DMS153 (cell line): ENCODE measurements around the gene GOLGA8H.
"Not testable (repeated sequence)": the region's sequence is repeated elsewhere in the genome, so short reads cannot be mapped to it uniquely, and the experiment has no call there.

Experiments
- DNase-seq: peaks from one replicate; lab custom pipeline; 2025; lab: John Stamatoyannopoulos, UW

The GOLGA8H gene

GRCh38 chr15:30603796-30604195 lies at the start of gene GOLGA8H:
GOLGA8H (plus strand) TSS chr15:30604028; CDS start chr15:30604126, 98 bp downstream.
- DNase-seq = not testable (repeated sequence)

- not testable (repeated sequence) for DNase-seq
These were observed 36.9 kb upstream of the GOLGA8H start for GRCh38 chr15:30566949-30567348.

DNA sequence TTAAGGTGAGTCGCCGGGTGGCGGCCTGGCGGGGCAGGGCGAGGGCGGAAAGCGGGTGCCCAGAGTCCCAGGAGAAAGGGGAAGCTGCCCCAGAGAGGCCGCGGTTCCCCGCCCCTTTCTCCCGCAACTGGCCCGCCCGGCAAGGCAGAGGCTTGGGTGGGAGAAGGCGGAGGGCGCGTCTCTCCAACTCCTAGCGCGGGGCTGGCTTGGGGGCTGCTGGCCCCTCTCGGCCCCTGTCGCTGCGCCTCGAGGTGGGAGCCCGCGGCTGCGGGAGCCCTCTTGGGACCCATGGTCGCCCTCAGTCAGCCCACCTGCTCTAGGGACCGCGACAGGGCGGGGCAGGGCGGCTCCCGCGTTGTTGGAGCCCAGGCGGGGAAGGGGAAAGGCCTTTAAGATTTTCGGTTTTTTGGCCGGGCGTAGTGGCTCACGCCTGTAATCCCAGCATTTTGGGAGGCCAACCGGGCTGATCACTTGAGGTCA lies 30.8 kb upstream of the GOLGA8H start:
- not testable (repeated sequence) for DNase-seq

GRCh38 chr15:30579394-30579970 lies 24.3 kb upstream of the GOLGA8H start:
- not testable (repeated sequence) for DNase-seq

DNA sequence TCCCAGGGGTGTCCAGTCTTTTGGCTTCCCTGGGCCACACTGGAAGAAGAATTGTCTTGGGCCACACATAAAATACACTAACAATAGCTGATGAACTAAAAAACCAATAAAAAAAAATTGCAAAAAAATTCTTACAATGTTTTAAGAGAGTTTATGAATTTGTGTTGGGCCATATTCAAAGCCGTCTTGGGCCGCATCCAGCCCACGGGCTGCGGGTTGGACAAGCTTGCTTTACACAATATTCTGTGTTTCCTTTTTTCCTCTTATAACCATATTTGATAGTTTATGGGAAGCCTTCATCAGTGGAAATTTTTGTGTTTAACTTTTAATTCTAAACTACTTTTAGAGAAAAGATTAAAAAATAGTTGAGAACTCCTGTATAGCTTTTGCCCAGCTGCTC lies 23.1 kb upstream of the GOLGA8H start:
- not testable (repeated sequence) for DNase-seq

- DNase-seq = not testable (repeated sequence)
These were observed 4.9 kb upstream of the GOLGA8H start for GRCh38 chr15:30598953-30599352.

DNA sequence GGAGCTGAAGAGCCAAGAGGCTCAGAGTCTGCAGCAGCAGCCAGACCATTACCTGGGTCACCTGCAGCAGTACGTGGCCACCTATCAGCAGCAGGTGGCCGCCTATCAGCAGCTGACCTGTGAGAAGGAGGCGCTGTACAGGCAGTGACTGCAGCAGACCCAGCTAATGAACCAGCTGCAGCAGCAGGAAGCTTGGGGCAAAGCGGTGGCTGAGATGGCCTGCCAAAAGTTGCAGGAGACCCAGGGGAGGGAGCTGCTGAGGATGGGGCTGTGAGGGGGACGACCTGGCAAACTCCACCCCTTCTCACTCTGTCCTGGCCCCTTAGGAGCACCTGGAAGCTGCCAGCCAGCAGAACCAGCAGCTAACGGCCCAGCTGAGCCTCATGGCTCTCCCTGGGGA lies 8.4 kb downstream of the GOLGA8H start:
- DNase-seq = not testable (repeated sequence)

- not testable (repeated sequence) for DNase-seq
These were observed 17.5 kb downstream of the GOLGA8H start for GRCh38 chr15:30621342-30621741.

DNA sequence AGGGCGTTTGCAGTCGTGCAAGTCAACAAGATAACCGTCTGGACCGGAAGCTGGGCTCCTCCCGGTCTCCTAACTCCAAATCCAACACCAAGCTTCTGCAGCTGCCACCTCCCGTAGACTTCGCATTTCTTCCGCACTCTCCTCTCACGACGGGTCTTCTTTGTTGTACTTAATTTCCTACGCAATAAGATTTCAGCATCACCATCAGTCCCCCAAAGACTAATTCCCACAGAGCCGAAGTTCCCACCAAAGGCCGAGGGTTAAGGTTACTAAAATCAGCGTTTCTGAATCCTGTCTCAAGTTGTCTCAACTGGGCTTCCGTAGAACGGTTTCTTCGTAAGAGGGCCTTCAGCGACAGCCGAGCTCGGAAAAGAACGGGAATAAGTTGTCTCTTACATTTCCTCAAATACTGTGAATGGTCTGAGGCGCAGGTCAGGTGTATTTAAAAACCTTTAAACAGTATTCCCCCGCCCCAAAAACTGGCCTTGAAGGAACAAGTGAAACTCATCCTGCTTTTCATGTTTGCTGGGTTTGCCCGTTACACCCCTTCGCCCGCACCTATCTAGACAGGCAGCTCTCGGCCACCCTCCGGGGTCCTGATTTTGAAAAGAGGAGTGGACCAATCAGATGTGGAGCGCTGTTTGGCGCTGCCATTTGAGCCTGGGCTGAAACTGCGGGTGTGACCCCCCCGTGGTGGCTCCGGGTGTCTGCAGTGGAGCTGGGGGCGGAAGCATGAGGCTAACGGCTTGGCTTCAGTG lies 21.8 kb downstream of the GOLGA8H start, which contains the start of gene ARHGAP11B:
Gene ARHGAP11B, plus strand, starts transcription at position 693 of the 758 bp plus-strand sequence.
- not testable (repeated sequence) for DNase-seq

GRCh38 chr15:30626194-30626565 lies 22.4 kb downstream of the GOLGA8H start:
- DNase-seq = not testable (repeated sequence)

GRCh38 chr15:30626632-30627031 lies 22.8 kb downstream of the GOLGA8H start:
- not testable (repeated sequence) for DNase-seq

GRCh38 chr15:30650012-30650929 lies 46.4 kb downstream of the GOLGA8H start:
- DNase-seq = no peak

DNA sequence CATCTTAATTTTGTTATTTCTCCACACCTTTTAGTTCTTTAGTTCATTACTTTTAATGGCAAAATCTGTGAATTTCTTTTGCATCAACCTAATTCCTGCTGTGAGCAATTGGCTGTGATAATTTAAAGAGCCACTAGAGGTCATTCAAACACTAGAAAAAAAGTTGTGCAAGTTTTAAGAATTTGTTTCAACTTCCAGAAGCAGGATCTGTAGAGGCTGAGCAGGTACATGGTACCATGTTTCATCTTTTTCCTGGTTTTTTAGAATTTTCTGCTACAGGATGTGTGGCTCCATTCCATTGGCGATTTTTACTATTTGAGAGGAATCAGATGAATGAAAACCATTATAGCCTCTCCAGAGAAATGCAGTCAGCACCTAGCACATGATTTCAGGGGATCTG lies 57.3 kb downstream of the GOLGA8H start:
- DNase-seq = not testable (repeated sequence)
